Iris pigment epithelial cell (primary cell): Measurements from ENCODE around the gene FAM43B.

ENCODE experiments used
- DNase-seq: peaks from one replicate; pipeline ENCODE4 v3.0.0-alpha.2; 2011; ENCODE audit warnings: low read depth

Gene FAM43B

GRCh38 chr1:20552728-20553445 lies 514 bp downstream of the FAM43B start:
- peak; percentile 49 for DNase-seq

GRCh38 chr1:20555025-20555757 lies 2.8 kb downstream of the FAM43B start:
- DNase-seq, result no peak

- no peak for DNase-seq
Measured at GRCh38 chr1:20555758-20556120, 3.4 kb downstream of the FAM43B start.

GRCh38 chr1:20558191-20558590 lies 5.8 kb downstream of the FAM43B start:
- DNase-seq, result no peak

- no peak for DNase-seq
Measured at GRCh38 chr1:20560966-20561365, 8.6 kb downstream of the FAM43B start.

GRCh38 chr1:20565234-20565633 lies 12.9 kb downstream of the FAM43B start:
- DNase-seq, result no peak

- DNase-seq, result no peak
Measured at GRCh38 chr1:20569523-20570098, 17.2 kb downstream of the FAM43B start.

GRCh38 chr1:20571427-20571826 lies 19.1 kb downstream of the FAM43B start:
- DNase-seq, result no peak

- DNase-seq, result no peak
Measured at GRCh38 chr1:20573987-20574386, 21.6 kb downstream of the FAM43B start.

GRCh38 chr1:20574686-20575540 lies 22.5 kb downstream of the FAM43B start:
- DNase-seq, result peak; percentile 75

- no peak for DNase-seq
Measured at GRCh38 chr1:20575541-20576336, 23.4 kb downstream of the FAM43B start.

- DNase-seq, result no peak
Measured at GRCh38 chr1:20578062-20578461, 25.7 kb downstream of the FAM43B start.

GRCh38 chr1:20578721-20579395 lies 26.5 kb downstream of the FAM43B start:
- no peak for DNase-seq

- DNase-seq, result no peak
Measured at GRCh38 chr1:20584890-20585289, 32.5 kb downstream of the FAM43B start.

- DNase-seq, result no peak
Measured at GRCh38 chr1:20586953-20587660, 34.7 kb downstream of the FAM43B start.

- no peak for DNase-seq
Measured at GRCh38 chr1:20587661-20588053, 35.3 kb downstream of the FAM43B start.

- DNase-seq, result no peak
Measured at GRCh38 chr1:20588634-20589225, 36.4 kb downstream of the FAM43B start, which contains the start of gene CDA. Gene CDA (plus strand): TSS chr1:20589097. CDS start chr1:20589130, 33 bp downstream.

- DNase-seq, result peak; percentile 62
Measured at GRCh38 chr1:20589331-20590278, 37.2 kb downstream of the FAM43B start.
